ENCODE results near the gene KIF26A.
"Not testable (repeated sequence)": the region's sequence is repeated elsewhere in the genome, so short reads cannot be mapped to it uniquely, and the experiment has no call there.

The KIF26A gene

DNA sequence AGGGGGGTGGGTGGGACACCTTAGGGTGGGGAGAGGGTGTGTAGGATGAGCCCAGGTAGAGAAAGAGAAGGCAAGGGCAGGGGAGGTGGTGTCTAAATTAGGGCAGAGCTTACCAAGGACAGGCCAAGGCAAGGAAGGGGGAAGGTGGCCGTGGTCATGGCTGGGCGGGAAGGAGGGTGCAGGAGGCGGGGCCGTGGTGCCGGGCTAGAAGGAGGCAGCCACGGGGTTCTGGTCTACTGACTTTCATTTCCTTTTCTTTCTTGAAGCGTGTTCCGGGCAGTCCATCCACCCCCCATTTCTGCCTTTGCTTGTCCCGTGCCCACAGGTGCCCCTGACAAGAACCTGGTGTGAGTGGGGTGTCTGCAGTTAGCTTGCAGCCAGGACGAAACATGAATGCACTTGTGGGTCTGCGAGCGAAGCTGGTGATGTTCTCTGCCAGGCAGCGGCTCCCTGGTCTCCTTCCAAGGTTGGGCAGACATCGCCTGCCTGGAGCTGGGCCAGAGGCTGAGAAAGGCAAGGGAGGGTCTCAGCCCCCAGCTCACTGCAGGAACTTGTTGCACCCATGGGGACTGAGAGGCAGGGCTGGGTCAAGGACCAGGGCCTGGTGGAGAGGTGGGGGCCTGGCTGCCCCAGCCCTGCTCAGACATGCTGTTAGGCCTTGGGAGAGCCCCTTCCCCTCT is 58.2 kb downstream of the KIF26A start:
- no peak for DNase-seq

DNA sequence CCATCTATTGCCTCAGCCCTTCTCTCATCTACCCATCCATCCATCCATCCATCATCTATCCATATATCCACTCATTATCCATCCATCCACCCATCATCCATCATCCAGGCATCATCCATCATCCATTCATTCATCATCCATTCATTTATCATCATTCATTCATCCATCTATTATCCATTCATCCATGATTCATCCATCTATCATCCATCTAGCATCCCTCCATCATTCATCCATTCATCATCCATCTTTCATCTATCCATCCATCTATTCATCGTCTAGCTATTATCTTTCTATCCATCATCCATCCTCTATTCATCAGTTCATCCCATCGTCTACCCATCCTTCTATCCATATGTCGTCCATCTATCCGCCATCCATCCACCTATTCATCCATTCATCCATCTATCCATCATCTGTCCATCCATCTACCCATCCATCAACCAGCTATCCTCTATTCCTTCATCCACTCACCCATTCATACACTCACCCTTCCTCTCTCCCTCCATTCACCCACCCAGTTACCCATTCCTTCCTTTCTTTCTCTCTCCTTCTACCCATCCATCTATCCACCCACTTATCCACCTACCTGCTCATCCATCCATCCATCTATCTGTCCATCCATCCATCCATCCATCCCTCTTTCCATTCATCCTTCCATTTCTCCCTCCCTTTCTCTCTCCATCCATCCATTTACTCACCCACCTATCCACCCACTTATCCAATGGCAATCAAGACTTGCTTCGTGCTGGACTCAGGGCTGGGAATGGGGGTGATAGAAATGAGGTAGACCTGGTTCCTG is 59.3 kb downstream of the KIF26A start:
- no peak for DNase-seq

DNA sequence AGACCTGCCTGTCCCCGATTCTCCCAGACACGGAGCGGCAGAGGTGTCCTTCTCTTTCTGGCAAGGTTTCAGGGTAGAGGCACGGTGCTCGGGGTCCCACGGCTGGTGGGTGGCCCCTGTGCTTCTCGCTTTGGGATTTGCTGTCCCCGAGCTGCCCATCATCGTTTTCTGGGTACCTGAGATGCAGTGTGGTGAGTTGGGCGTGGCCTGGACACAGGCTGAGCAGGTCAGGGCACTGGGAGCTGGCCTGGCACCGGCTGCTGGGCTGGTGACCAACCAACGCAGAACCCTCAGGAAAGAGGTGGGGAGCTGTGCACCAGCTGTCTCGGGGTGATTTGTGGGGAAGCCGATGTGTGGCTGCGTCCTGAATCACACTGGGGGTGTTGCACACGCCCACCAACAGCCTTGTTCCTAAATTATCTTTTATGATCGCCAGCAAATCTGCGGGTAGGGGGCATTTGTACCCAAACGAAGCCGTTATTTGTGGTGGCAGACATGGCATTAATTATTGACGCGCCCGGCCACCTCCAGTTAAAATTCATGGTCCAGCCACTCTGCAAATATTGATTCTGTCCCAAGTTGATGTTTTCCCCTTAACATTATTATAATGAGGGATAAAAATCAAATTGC is 61.0 kb downstream of the KIF26A start:
- DNase-seq = no peak

- no peak for DNase-seq
Measured at GRCh38 chr14:104200106-104200505, 61.7 kb downstream of the KIF26A start.

DNA sequence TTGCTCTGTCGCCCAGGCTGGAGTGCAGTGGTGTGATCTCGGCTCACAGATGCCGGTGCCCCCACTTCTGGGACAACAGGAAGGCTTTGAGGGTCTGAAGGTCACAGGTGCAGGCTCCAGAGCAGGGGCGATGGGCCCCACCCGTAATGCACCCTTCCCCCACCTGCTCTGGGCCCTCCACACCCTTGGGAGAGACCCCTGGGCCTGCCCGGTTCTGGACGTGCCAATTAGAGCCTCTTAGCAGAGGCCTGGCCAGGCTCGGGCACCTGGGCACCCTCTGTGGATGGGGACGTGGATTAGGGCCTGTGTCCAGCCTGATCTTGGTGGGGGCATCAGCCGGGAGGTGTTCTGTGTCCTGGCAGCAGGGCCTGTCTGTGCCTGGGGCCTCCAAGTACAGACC is 62.2 kb downstream of the KIF26A start:
- no peak for DNase-seq

DNA sequence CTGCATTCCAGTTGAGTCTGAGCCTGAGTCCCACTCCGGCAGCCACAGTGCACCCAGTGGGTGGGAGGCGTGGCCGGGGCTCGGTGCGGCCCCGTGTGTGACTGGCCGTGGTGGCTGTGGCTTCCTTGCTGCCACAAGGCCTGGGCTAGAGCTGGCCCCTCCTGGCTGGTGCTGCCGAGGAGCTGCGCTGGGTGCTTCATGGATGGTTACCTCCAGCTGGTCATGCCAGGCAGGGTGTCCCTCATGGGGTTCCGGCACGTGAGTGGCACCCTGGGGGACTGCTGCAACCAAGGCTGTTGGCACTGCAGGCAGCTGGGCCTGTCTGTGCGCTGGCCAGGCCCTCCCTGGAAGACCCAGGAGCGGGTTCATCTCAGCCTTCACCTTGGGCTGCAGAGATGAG is 62.7 kb downstream of the KIF26A start:
- DNase-seq = no peak

GRCh38 chr14:104201496-104201895 is 63.1 kb downstream of the KIF26A start:
- no peak for DNase-seq

- no peak for DNase-seq
Measured at GRCh38 chr14:104202259-104203070, 64.1 kb downstream of the KIF26A start.

GRCh38 chr14:104203071-104203425 is 64.7 kb downstream of the KIF26A start:
- no peak for DNase-seq

- DNase-seq = no peak
Measured at GRCh38 chr14:104204660-104205149, 66.3 kb downstream of the KIF26A start.

GRCh38 chr14:104205781-104206180 is 67.4 kb downstream of the KIF26A start:
- DNase-seq = no peak

DNA sequence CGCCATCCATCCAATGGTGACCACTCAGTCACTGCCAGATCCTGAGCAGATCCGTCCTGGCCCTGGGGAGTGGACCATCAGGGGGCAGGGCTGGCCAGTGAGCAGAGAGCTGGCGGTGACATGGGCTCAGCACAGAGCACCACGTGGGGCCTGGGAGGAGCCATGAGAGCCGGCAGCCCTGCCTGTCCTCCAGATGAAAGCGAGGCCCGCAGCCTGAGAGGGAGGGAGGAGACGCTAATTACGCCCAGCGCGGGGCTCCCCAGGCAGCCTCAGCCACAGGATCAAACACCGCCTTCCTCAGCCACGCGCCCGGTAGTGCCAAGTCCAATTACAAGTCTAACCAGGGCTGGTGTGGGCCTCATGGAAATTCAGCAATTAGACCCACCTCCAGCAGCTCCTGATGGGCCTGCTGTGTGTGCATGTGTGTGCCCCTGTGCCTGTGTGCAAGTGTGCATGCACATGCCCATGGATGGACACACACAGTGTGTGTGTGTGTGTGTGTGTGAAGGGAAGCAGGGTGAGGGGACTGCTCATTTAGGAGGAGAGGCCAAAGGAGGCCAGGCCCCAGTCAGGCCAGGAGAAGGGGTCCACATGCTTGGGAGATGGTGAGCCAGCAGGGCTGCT is 68.0 kb downstream of the KIF26A start:
- no peak for DNase-seq

DNA sequence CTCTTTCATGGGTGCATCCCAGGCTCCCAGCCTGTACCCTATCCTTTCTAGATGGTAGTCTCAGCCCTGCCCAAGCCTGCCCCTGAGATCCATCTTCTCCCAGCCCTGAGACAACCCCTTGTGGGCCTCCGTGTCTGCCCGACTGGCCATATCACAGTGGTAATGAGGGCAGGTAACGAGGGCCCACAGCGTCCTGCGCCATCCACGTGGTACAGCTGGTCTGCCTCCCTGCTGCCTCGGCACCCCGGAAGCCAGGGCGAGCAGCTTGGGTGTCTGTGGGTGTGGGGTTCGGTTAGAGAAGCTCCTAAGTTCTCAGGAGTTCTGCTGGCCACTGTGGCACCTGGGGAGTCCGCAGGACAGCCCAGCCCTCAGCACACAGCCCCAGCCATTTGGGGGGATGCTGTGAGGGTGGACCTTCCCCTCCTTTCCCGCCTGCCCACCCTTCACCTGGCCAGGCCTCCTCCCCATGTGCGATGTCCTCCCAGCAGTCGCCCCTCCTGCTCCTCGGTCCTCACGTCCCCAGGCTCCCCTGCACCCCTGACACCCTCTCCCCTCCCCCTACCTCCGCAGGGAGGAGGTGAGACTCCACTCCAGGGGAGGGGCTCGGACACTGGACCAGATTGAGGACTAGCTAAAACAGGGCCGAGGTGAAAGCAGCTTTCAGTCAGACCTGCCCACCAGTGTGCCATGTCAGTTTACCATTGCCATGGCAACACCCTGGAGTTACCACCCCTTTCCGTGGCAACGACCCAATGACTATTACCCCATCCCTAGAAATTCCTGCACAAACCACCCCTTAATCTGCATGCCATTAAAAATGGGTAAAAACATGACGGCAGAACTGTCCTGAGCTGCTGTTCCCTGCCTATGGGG is 69.0 kb downstream of the KIF26A start:
- DNase-seq = no peak

DNA sequence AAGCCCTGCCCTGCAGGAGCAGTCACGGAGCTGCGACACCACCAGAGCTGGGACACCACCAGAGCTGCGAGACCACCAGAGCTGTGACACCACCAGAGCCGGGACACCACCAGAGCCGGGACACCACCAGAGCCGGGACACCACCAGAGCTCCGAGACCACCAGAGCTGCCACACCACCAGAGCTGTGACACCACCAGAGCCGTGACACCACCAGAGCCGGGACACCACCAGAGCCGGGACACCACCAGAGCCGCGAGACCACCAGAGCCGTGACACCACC is 69.6 kb downstream of the KIF26A start:
- DNase-seq = not testable (repeated sequence)

DNA sequence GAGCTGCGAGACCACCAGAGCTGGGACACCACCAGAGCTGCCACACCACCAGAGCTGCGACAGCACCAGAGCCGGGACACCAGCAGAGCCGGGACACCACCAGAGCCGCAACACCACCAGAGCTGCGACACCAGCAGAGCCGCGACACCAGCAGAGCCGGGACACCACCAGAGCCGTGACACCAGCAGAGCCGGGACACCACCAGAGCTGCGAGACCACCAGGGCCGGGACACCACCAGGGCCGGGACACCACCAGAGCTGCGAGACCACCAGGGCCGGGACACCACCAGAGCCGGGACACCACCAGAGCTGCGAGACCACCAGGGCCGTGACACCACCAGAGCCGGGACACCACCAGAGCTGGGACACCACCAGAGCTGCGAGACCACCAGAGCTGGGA is 69.9 kb downstream of the KIF26A start:
- DNase-seq = not testable (repeated sequence)

DNA sequence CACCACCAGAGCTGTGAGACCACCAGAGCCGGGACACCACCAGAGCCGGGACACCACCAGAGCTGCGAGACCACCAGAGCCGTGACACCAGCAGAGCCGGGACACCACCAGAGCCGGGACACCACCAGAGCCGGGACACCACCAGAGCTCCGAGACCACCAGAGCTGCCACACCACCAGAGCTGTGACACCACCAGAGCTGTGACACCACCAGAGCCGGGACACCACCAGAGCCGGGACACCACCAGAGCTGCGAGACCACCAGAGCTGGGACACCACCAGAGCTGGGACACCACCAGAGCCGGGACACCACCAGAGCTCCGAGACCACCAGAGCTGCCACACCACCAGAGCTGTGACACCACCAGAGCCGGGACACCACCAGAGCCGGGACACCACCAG is 70.7 kb downstream of the KIF26A start:
- DNase-seq = not testable (repeated sequence)

DNA sequence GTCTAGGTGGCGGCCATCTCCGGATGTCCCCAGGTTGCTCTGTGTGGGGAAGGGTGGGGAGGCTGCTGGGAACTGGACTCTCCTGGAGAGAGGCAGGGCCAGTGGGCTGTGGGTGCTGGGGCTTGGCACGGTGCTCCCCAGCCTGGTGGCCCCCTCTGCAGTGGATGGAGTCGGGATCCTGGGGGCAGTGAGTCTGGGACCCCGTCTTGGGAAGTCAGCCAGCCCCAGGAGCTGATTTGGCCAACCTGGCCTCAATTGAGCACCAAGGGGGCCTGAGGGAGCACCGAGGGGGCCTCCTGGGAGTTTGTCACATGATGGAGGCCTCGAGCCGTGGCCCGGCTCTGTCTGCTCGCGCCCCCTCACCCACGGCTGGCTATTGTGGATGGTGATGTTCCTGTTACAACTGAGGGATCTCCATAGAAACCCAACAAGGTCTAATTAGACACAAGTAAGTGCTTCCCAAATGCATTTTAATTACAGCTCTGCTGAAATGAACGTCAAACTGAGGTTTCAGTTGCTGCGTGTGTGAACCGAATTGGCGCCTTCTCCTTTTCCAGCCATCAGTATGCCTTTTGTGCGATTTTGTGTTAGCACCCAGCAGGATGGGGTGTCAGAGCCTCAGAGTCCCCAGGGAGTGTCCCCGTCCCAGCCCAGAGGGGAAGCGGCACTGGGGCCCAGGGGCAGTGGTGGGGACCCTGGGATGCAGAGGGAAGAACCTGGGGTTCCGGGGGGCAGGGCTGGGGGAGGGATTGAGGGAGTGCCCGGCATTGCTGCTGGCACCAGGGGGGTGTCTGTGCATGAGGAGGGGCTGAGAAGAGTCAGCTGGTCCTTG is 71.8 kb downstream of the KIF26A start:
- DNase-seq = no peak

DNA sequence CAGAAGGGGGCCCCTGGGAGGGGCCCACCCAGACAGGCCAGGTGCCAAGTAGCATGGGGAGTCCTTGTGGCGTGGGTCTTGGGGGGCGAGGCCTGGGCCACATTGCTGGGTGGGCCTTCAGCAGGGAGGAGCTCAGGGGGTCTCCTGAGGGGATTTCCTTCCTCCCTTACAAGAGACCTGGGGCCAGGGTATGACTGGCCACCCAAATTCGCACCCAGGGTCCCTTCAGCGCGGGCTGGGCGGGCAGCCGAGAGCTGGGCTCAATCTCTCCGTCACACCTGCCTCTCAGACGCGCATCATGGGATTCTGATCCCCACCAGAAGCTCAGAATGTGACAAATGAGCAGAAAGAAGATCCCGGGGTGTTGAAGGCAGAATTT is 72.4 kb downstream of the KIF26A start:
- no peak for DNase-seq

- no peak for DNase-seq
Measured at GRCh38 chr14:104211215-104211614, 72.8 kb downstream of the KIF26A start.

DNA sequence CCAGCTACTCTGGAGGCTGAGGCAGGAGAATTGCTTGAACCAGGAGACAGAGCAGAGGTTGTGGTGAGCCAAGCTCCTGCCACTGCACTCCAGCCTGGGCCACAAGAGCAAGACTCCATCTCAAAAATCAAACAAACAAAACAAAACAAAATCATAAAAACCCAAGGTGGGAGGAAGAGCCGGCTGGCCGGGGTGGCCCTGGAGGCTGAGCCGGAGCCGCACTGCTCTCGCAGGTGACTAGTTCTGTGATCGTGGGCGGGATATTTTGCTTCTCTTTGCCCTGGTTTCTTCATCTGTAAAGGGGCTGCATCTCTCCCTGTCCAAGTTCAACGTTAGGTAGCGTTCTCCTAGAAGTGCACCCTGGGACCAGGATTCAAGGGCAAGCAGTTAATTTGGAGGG is 73.4 kb downstream of the KIF26A start:
- DNase-seq = no peak

Data from T-helper 9 cell (primary cell).